GM12891 (cell line): ENCODE data around the gene NOTCH1.
A peak's percentile ranks its signal among the peaks of the same experiment; 100 is the strongest.

Experiments
- POLR2A ChIP-seq: IDR thresholded peaks from 2 replicates; pipeline ENCODE4 v1.6.1; 2011; ENCODE audit warnings: low read depth, low read length, control low read depth
- TAF1 ChIP-seq: IDR thresholded peaks from 2 replicates; pipeline ENCODE4 v1.6.1; 2011; ENCODE audit warnings: low read depth, low read length, control low read depth

- peak; percentile 30; the same call in 1 of the 2 replicates for TF ChIP-seq POLR2A
- TF ChIP-seq TAF1 = no peak; the same call in 1 of the 2 replicates
Observed at GRCh38 chr9:136545965-136546696, at the start of gene NOTCH1.
